ENCODE results near the gene SUPT4H1. TPM values are rescaled to one million over a fixed set of nuclear protein-coding genes. Genes with fewer than 3 reads are reported as not detected.

Gene SUPT4H1
- total and polyA plus RNA-seq, 9 of the 15 experiments (the other 6 are each of a cell fraction or from before 2014, with no cell fraction given), result 62.1 to 320 (median 117) TPM

DNA sequence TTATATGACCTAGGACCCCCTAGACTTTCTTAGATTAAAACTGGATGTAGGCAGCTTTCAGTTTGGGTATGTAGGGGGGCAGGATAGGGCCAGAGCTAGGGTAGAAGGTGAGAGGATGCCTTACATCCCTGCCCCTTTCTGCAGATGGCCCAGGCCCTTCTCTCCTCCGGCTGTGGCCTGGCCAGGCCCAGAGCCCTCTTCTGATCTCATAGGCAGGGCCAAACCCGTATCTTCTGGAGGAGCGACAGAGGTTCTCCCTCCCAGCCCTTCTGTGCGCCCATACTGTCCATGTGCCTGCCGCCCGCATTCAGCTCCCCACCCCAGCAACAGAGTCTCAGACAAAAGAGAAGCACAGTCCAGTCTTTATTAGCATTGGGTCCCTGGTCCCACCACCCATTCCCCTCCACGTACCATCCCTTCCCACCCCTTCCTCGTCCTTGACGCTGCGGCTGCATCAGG is 21.4 kb downstream of the SUPT4H1 start (continued):
- no peak for TF ChIP-seq ZBTB40 (IDR thresholded peaks at IDR 0.05)
- peak; percentile 57; the same call in 1 of the 2 replicates for TF ChIP-seq ZBTB40 (CRISPR knock-in tag; IDR thresholded peaks at IDR 0.05)
- TF ChIP-seq YBX1 (IDR thresholded peaks at IDR 0.05), result no peak
- TF ChIP-seq NFE2 (IDR thresholded peaks at IDR 0.05; ENCODE audit: low read depth), result no peak
- TF ChIP-seq L3MBTL2 (IDR thresholded peaks at IDR 0.05), result 0 out of 2 replicates have a peak, but pooled peaks have one; percentile 36
- no peak for TF ChIP-seq POLR3G (IDR thresholded peaks at IDR 0.05; ENCODE audit: extremely low read depth, insufficient read length, insufficient replicate concordance)
- TF ChIP-seq CGGBP1 (CRISPR knock-in tag; IDR thresholded peaks at IDR 0.05), result no peak
- no peak for TF ChIP-seq PHF21A (IDR thresholded peaks at IDR 0.05; ENCODE audit: borderline replicate concordance, low read depth)
- TF ChIP-seq, protein P1, sequence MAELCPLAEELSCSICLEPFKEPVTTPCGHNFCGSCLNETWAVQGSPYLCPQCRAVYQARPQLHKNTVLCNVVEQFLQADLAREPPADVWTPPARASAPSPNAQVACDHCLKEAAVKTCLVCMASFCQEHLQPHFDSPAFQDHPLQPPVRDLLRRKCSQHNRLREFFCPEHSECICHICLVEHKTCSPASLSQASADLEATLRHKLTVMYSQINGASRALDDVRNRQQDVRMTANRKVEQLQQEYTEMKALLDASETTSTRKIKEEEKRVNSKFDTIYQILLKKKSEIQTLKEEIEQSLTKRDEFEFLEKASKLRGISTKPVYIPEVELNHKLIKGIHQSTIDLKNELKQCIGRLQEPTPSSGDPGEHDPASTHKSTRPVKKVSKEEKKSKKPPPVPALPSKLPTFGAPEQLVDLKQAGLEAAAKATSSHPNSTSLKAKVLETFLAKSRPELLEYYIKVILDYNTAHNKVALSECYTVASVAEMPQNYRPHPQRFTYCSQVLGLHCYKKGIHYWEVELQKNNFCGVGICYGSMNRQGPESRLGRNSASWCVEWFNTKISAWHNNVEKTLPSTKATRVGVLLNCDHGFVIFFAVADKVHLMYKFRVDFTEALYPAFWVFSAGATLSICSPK (IDR thresholded peaks at IDR 0.05; ENCODE audit: borderline replicate concordance), result no peak
- no peak for TF ChIP-seq ETV6 (IDR thresholded peaks at IDR 0.05; ENCODE audit: borderline replicate concordance in 1 of 2, low read depth in 2 of 2, low read length in 1 of 2)
- no peak for TF ChIP-seq ETV6 (CRISPR knock-in tag; IDR thresholded peaks at IDR 0.05; ENCODE audit: borderline replicate concordance)
- no peak for TF ChIP-seq RAD21 (CRISPR knock-in tag; conservative IDR thresholded peaks at IDR 0.05 in 1 of 2, IDR thresholded peaks at IDR 0.05 in 1 of 2)
- TF ChIP-seq MCM7 (IDR thresholded peaks at IDR 0.05), result no peak
- TF ChIP-seq FOXK1 (CRISPR knock-in tag; IDR thresholded peaks at IDR 0.05; ENCODE audit: borderline replicate concordance), result no peak
- no peak for TF ChIP-seq ZNF766 (CRISPR knock-in tag; conservative IDR thresholded peaks at IDR 0.05)
- no peak for TF ChIP-seq ZNF436 (CRISPR knock-in tag; IDR thresholded peaks at IDR 0.05)
- TF ChIP-seq RBBP5 (IDR thresholded peaks at IDR 0.05; ENCODE audit: borderline replicate concordance, insufficient read depth, low read length, poor library complexity, severe bottlenecking), result no peak
- no peak for TF ChIP-seq CBFA2T2 (conservative IDR thresholded peaks at IDR 0.05)
- TF ChIP-seq TCF3 (CRISPR knock-in tag; IDR thresholded peaks at IDR 0.05), result no peak
